Stromal cell of bone marrow (primary cell): ENCODE results near the gene PPP6R3.
A peak's percentile ranks its signal among the peaks of the same experiment; 100 is the strongest.
"Not testable (repeated sequence)": the region's sequence is repeated elsewhere in the genome, so short reads cannot be mapped to it uniquely, and the experiment has no call there.

Experiments
- DNase-seq: peaks from one replicate; pipeline ENCODE4 v3.0.0-alpha.2; 2012; ENCODE audit warnings: low read depth

The PPP6R3 gene

GRCh38 chr11:68525336-68525735 is 64.8 kb downstream of the PPP6R3 start:
- DNase-seq, result no peak

GRCh38 chr11:68525930-68526329 is 65.4 kb downstream of the PPP6R3 start:
- no peak for DNase-seq

- no peak for DNase-seq
These were observed 67.0 kb downstream of the PPP6R3 start for GRCh38 chr11:68527585-68527984.

GRCh38 chr11:68528630-68529029 is 68.1 kb downstream of the PPP6R3 start:
- DNase-seq, result no peak

- DNase-seq, result no peak
These were observed 70.7 kb downstream of the PPP6R3 start for GRCh38 chr11:68531129-68531693.

GRCh38 chr11:68532727-68533369 is 72.3 kb downstream of the PPP6R3 start:
- DNase-seq, result no peak

- no peak for DNase-seq
These were observed 73.4 kb downstream of the PPP6R3 start for GRCh38 chr11:68533945-68534344.

- no peak for DNase-seq
These were observed 74.5 kb downstream of the PPP6R3 start for GRCh38 chr11:68535098-68535497.

GRCh38 chr11:68536706-68537105 is 76.2 kb downstream of the PPP6R3 start:
- no peak for DNase-seq

GRCh38 chr11:68538025-68538424 is 77.5 kb downstream of the PPP6R3 start:
- no peak for DNase-seq

- no peak for DNase-seq
These were observed 78.8 kb downstream of the PPP6R3 start for GRCh38 chr11:68539395-68539794.

- not testable (repeated sequence) for DNase-seq
These were observed 80.0 kb downstream of the PPP6R3 start for GRCh38 chr11:68540504-68540903.

- DNase-seq, result no peak
These were observed 80.6 kb downstream of the PPP6R3 start for GRCh38 chr11:68541116-68541515.

GRCh38 chr11:68541991-68542390 is 81.4 kb downstream of the PPP6R3 start:
- DNase-seq, result no peak

- peak; percentile 82 for DNase-seq
These were observed 82.1 kb downstream of the PPP6R3 start for GRCh38 chr11:68542617-68543016.

GRCh38 chr11:68543594-68543993 is 83.0 kb downstream of the PPP6R3 start:
- no peak for DNase-seq

GRCh38 chr11:68545347-68545746 is 84.8 kb downstream of the PPP6R3 start:
- DNase-seq, result no peak

- DNase-seq, result no peak
These were observed 85.2 kb downstream of the PPP6R3 start for GRCh38 chr11:68545796-68546195.

GRCh38 chr11:68546555-68546954 is 86.0 kb downstream of the PPP6R3 start:
- DNase-seq, result no peak

- no peak for DNase-seq
These were observed 89.4 kb downstream of the PPP6R3 start for GRCh38 chr11:68549789-68550484.

GRCh38 chr11:68550485-68550817 is 89.9 kb downstream of the PPP6R3 start:
- no peak for DNase-seq

GRCh38 chr11:68551223-68551622 is 90.7 kb downstream of the PPP6R3 start:
- DNase-seq, result no peak

GRCh38 chr11:68551777-68552176 is 91.2 kb downstream of the PPP6R3 start:
- DNase-seq, result no peak

GRCh38 chr11:68552542-68552941 is 92.0 kb downstream of the PPP6R3 start:
- DNase-seq, result no peak
